ENCODE results near the gene SSR3.

The SSR3 gene

GRCh38 chr3:156491192-156491591 lies 63.7 kb downstream of the SSR3 start:
- DNase-seq (ENCODE audit: low read depth in 2 of 2): no peak

Measured in stimulated activated CD4-positive, alpha-beta T cell treated with anti-CD3 and anti-CD28 coated beads, Interleukin-1b, Interleukin-23, amount 100 ng/mL, for 4 hours (primary cell).